ENCODE measurements around the gene SLC4A2.
"Not testable (repeated sequence)": the region's sequence is repeated elsewhere in the genome, so short reads cannot be mapped to it uniquely, and the experiment has no call there.

Gene SLC4A2

GRCh38 chr7:151059367-151060112, at the start of gene SLC4A2:
TSS of gene SLC4A2 (plus strand) at chr7:151059589. CDS start at chr7:151061988, 2,399 bp downstream.
- peak; percentile 90 for DNase-seq (ENCODE audit: low spot score)

GRCh38 chr7:151010037-151010306, 49.4 kb upstream of the SLC4A2 start:
- DNase-seq (ENCODE audit: low spot score): no peak

GRCh38 chr7:151010307-151011096, 48.9 kb upstream of the SLC4A2 start:
- DNase-seq (ENCODE audit: low spot score): no peak

- no peak for DNase-seq (ENCODE audit: low spot score)
Observed at GRCh38 chr7:151011097-151011409, 48.3 kb upstream of the SLC4A2 start.

- DNase-seq (ENCODE audit: low spot score): not testable (repeated sequence)
Observed at GRCh38 chr7:151011616-151012015, 47.8 kb upstream of the SLC4A2 start.

GRCh38 chr7:151012031-151012692, 47.2 kb upstream of the SLC4A2 start:
- DNase-seq (ENCODE audit: low spot score): no peak

GRCh38 chr7:151012911-151013347, 46.5 kb upstream of the SLC4A2 start:
- DNase-seq (ENCODE audit: low spot score): peak; percentile 57

- DNase-seq (ENCODE audit: low spot score): no peak
Observed at GRCh38 chr7:151013356-151013732, 46.0 kb upstream of the SLC4A2 start.

GRCh38 chr7:151013733-151014497, 45.5 kb upstream of the SLC4A2 start:
- peak; percentile 84 for DNase-seq (ENCODE audit: low spot score)

- DNase-seq (ENCODE audit: low spot score): no peak
Observed at GRCh38 chr7:151014950-151015349, 44.4 kb upstream of the SLC4A2 start.

- DNase-seq (ENCODE audit: low spot score): no peak
Observed at GRCh38 chr7:151015967-151016366, 43.4 kb upstream of the SLC4A2 start.

GRCh38 chr7:151016505-151016904, 42.9 kb upstream of the SLC4A2 start:
- DNase-seq (ENCODE audit: low spot score): no peak

GRCh38 chr7:151016942-151017341, 42.4 kb upstream of the SLC4A2 start:
- DNase-seq (ENCODE audit: low spot score): no peak

- DNase-seq (ENCODE audit: low spot score): no peak
Observed at GRCh38 chr7:151017370-151017952, 41.9 kb upstream of the SLC4A2 start.

GRCh38 chr7:151017953-151018420, 41.4 kb upstream of the SLC4A2 start:
- peak; percentile 57 for DNase-seq (ENCODE audit: low spot score)

GRCh38 chr7:151018421-151019129, 40.8 kb upstream of the SLC4A2 start:
- no peak for DNase-seq (ENCODE audit: low spot score)

- DNase-seq (ENCODE audit: low spot score): no peak
Observed at GRCh38 chr7:151019130-151019447, 40.3 kb upstream of the SLC4A2 start.

- DNase-seq (ENCODE audit: low spot score): no peak
Observed at GRCh38 chr7:151020231-151020630, 39.2 kb upstream of the SLC4A2 start.

GRCh38 chr7:151023232-151023631, 36.2 kb upstream of the SLC4A2 start:
- no peak for DNase-seq (ENCODE audit: low spot score)

GRCh38 chr7:151024435-151025056, 34.8 kb upstream of the SLC4A2 start, which contains the start of gene ATG9B:
TSS of gene ATG9B (minus strand) at chr7:151024494. CDS start at chr7:151024423, 71 bp downstream.
- no peak for DNase-seq (ENCODE audit: low spot score)
